Measurements from ENCODE around the gene HSPBP1.

DNA sequence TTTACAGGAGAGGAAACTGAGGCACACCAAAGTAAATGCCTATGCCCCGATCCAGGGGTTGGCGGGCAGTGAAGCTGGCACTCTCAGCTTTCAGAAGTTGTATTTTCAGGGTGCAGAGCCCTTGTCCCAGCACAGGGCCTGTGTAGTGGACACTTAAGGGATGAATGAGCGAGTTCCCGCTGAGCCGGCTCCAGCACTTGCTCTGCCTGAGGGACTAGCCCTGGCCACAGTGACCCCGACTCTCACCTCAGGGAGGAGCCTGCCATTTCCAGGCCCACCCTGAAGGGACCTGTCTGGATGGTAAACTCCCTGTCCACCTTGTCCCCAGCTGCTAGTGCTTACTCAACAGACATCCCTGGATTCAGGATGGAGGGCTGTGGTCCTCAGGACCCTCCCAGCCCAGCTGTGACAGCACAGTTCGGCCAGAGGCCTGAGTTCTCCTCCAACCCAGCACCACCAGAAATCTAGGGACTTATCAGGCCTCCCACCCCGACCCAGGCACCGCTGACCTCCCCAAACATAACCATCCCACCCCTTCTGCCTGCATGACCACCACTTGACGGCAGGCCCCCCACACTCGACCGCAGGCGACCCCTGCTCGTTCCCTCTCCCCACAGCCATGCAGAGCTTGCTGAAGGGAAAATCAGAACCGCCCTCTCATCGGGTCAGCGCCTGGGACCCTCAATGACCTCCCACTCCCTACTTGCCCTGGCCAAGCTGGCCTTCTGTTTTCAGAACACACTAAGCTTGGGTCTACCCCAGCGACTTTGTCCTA, 29.5 kb downstream of the HSPBP1 start:
- TF ChIP-seq GATA2 (IDR thresholded peaks at IDR 0.05; ENCODE audit: low read depth, low read length) (no peak), GATA3 (IDR thresholded peaks at IDR 0.05; ENCODE audit: low read depth, low read length) (no peak)

Measured in SH-SY5Y (cell line).